Effector memory CD8-positive, alpha-beta T cell (primary cell): ENCODE measurements around the gene MIX23.
"Not testable (repeated sequence)": the region's sequence is repeated elsewhere in the genome, so short reads cannot be mapped to it uniquely, and the experiment has no call there.

Experiments used
- ATAC-seq: fragments of 150-1000 bp; cut with Tn5 transposase; replicated peaks from 2 replicates; pipeline ENCODE4 v1.10.0; 2021; ENCODE audit warnings: mild to moderate bottlenecking, moderate library complexity
- DNase-seq, 3 experiments: peaks; one replicate each; pipeline ENCODE4 v3.0.0; 2021
- H3K27ac Mint-ChIP-seq, 2 donors: one replicate each; pipeline ENCODE4 v1.8.0; 2022; ENCODE audit warnings: mild to moderate bottlenecking in 2 of 2, mixed read lengths in 2 of 2, moderate library complexity in 2 of 2
- H3K27me3 Mint-ChIP-seq, 2 donors: one replicate each; pipeline ENCODE4 v1.8.0; 2022; ENCODE audit warnings: mixed read lengths in 2 of 2
- H3K36me3 Mint-ChIP-seq: one replicate; pipeline ENCODE4 v1.8.0; 2022; ENCODE audit warnings: mild to moderate bottlenecking, moderate library complexity, mixed read lengths; ENCODE audit not compliant: insufficient read depth
- H3K4me1 Mint-ChIP-seq, 2 donors: one replicate each; pipeline ENCODE4 v1.8.0; 2022; ENCODE audit warnings: low read depth in 2 of 2, mixed read lengths in 2 of 2
- H3K4me3 Mint-ChIP-seq, 2 donors: one replicate each; pipeline ENCODE4 v1.8.0; 2022; ENCODE audit warnings: mild to moderate bottlenecking in 2 of 2, mixed read lengths in 2 of 2, moderate library complexity in 2 of 2
- H3K9me3 Mint-ChIP-seq, 2 donors: one replicate each; pipeline ENCODE4 v1.8.0; 2022; ENCODE audit warnings: mixed read lengths in 2 of 2

MIX23 gene

DNA sequence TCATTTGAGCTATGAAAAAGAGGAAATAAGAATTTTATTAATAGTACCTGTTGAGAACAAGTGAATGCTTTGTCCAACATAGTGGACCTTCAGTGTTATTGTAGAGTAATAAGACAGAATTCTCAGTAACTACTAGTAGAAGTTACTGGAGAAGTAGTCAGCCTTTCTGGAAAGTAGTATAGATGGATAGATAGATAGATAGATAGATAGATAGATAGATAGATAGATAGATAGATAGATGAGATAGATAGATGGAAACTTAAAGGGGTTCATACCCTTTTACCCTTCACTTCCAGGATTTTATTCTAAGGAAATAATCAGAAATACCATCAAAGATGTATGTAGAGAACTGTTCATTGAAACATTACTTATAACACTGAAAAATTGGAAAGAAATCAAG, 6.2 kb upstream of the MIX23 start:
- Mint-ChIP-seq H3K4me3 (no peak overlapping the region), H3K4me1 (peaks cover 6 to 7% of the 10 kb centered on the region in 2 donors), H3K36me3 (peaks cover 8% of the 10 kb centered on the region), H3K9me3 (no peaks in the 10 kb centered on the region), H3K27ac (no peak overlapping the region), H3K27me3 (no peaks in the 10 kb centered on the region)
- ATAC-seq (no peak), DNase-seq (no peak)

DNA sequence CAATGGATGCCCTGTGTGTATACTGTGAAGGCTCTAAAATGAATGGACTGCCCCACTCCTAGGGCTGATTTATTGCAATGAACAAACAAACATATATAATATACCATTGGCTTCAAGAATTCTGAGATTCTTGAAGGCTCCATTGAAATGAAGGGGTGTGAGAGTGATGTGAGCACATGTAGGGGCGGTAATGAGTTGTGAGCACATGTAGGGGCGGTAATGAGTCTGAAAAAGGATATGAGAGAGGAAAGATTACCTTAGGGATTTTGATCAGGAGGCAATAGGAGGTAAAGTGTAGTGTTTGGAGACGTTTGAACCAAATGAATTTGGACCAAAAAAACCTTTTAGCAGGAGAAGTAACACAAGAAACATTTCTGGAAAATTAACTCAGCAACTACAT, 4.7 kb upstream of the MIX23 start:
- no peaks in the 10 kb centered on the region for H3K27me3 Mint-ChIP-seq
- no peak overlapping the region for H3K27ac Mint-ChIP-seq
- H3K4me3 Mint-ChIP-seq = no peak overlapping the region
- H3K9me3 Mint-ChIP-seq = no peaks in the 10 kb centered on the region
- peaks cover 13 to 15% of the 10 kb centered on the region in 2 donors for H3K4me1 Mint-ChIP-seq
- no peak for DNase-seq
- no peak for ATAC-seq
- H3K36me3 Mint-ChIP-seq = peaks cover 18% of the 10 kb centered on the region

DNA sequence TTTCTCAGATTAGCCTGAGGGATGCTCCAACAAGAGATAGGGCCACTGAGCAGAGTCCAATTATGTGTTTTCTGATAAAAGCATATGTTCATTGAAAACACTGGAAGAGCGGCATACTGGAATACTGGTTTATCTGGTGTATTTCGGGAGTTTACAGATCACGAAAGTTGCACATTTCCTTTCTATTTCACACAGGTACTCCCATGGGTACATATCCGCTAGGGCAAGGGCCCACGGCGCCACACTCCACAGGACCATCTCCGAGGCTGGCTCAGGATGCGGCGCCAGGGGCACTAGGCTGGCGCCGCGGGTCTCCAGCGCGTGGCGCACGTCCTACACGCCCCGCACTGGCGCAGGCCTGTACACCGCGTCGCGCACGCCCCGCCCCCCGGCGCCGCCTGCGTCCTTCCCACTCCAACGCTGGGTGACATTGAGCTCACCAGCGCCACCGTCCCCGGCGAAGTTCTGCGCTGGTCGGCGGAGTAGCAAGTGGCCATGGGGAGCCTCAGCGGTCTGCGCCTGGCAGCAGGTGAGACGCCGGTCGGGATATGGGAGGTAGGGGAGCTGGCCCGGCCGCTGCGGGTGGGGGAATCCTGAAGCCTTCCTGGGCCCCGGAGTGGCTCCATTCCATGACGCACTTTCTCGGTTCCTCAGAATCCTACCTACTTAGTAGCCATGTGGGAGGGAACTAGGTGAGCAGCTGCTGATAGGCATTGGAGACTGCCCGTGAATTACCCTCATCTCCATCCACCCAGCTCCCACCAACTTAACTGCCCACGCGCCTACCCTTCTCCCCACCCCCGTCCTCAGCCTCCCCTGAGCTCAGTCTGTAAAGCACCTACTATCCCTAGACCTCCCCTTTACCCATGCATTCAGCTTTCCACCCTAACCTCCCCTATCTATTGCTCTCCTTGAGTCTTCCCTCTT, 1.0 kb upstream of the MIX23 start, which contains the start of gene FAM162A:
Gene FAM162A, plus strand, starts transcription at position 412 of the 927 bp plus-strand sequence. Its CDS starts 84 bp downstream, at position 496.
- H3K9me3 Mint-ChIP-seq = no peaks in the 10 kb centered on the region
- DNase-seq = peak; percentile 90 to 92 (median 92)
- peaks cover 17% of the 10 kb centered on the region for H3K36me3 Mint-ChIP-seq
- peak within 1 kb of the TSS; percentile 91 to 92 for H3K4me3 Mint-ChIP-seq
- peaks cover 18% of the 10 kb centered on the region in 2 donors for H3K4me1 Mint-ChIP-seq
- peak within 1 kb of the TSS; percentile 85 to 92 for H3K27ac Mint-ChIP-seq
- ATAC-seq = peak; percentile 93
- H3K27me3 Mint-ChIP-seq = no peaks in the 10 kb centered on the region

DNA sequence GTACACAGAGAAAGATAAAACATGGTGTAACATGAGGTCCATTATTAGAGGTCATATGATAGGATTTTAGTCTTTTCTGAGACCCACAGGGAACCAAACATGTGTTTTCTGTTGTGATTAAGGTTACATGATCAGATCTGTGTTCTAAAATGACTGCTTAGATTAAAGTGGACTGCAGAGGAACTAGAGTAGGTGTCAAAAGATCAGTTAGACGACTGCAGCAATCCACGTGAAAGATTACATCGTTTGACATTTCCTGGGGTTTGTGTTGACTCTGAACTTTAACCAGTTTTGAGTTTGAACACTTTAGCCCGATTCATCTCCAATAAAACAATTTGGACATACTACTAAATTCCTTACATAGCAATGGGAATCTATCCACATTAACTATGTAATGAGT, 5.1 kb downstream of the MIX23 start:
- ATAC-seq (no peak), DNase-seq (no peak)
- no peak overlapping the region for H3K27ac Mint-ChIP-seq
- peaks cover 2% of the 10 kb centered on the region for H3K36me3 Mint-ChIP-seq
- H3K4me1 Mint-ChIP-seq = peaks cover 8 to 9% of the 10 kb centered on the region in 2 donors
- no peaks in the 10 kb centered on the region for H3K9me3 Mint-ChIP-seq
- no peaks in the 10 kb centered on the region for H3K27me3 Mint-ChIP-seq
- H3K4me3 Mint-ChIP-seq = no peak overlapping the region

DNA sequence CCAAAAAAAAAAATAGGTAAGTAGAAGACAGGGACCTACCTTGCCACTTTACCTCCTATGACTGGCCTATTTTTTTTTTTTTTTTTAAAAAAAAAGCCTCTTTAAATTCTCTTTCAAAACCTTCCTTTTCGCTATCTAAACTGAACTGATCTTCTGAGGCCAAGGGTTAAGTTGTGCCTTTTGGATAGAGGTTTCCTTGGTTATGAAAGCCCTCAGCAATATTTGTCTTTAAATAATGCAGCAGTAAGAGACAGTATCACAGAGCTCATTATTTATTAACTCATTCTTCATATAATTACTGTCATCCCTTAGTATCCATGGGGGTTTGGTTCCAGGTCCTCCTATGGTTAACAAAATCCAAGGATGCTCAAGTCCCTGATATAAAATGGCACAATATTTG, 9.0 kb downstream of the MIX23 start:
- no peak overlapping the region for H3K27ac Mint-ChIP-seq
- no peaks in the 10 kb centered on the region for H3K27me3 Mint-ChIP-seq
- ATAC-seq (no peak), DNase-seq (no peak)
- peaks cover 0 to 3% of the 10 kb centered on the region in 2 donors for H3K4me1 Mint-ChIP-seq
- peaks cover 11% of the 10 kb centered on the region for H3K36me3 Mint-ChIP-seq
- no peak overlapping the region for H3K4me3 Mint-ChIP-seq
- H3K9me3 Mint-ChIP-seq = no peaks in the 10 kb centered on the region

DNA sequence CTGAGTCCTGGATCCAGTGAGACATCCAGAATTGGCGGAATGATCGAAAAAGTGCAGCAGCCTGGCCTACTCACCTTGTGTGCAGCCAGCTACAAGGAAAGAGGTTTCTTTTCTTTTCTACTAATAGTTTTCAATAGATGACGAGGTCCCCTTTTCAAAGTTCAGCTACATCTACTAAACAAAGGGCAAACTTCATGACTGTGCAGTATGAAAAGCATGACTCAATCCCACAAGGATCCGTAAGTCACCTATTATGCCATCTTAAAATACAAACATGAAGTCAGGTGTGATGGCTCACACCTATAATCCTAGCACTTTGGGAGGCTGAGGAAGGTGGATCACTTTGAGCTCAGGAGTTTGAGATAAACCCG, 16.7 kb downstream of the MIX23 start:
- H3K27ac Mint-ChIP-seq = no peak overlapping the region
- peaks cover 38% of the 10 kb centered on the region for H3K36me3 Mint-ChIP-seq
- no peak for ATAC-seq
- H3K9me3 Mint-ChIP-seq = no peaks in the 10 kb centered on the region
- no peaks in the 10 kb centered on the region for H3K27me3 Mint-ChIP-seq
- no peaks in the 10 kb centered on the region for H3K4me1 Mint-ChIP-seq
- no peak overlapping the region for H3K4me3 Mint-ChIP-seq
- DNase-seq = no peak

DNA sequence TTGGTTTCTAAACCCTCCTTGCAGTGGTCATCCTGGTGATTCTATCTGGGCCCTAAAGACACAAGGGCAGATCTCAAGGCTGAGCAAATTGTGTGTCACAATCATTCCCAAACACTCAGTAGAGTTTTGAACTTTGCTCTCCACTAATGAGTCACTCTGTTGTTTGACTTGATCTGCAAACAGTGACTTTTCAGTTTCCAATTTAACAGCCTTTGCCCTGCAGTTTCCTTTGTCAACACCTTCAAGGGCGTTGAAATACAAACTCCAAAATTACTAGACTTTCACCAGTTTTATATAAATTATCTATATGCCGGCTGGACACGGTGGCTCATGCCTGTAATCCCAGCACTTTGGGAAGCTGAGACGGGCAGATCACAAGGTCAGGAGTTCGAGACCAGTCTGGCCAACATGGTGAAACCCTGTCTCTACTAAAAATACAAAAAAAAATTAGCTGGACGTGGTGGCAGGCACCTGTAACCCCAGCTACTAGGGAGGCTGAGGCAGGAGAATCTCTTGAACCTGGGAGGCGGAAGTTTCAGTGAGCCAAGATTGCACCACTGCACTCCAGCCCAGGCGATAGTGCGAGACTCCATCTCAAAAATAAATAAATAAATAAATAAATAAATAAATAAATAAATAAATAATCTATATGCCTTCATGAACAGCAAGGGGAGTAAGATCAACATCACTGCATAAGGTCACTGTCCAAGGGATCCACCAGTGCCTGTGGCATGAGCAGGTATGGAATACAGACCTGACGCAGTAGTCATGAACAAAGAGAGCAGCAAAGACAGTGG, 17.3 kb downstream of the MIX23 start:
- not testable (repeated sequence) for ATAC-seq, H3K27me3 Mint-ChIP-seq, H3K4me1 Mint-ChIP-seq, H3K4me3 Mint-ChIP-seq, H3K27ac Mint-ChIP-seq, H3K9me3 Mint-ChIP-seq, DNase-seq
- peaks cover 40% of the 10 kb centered on the region for H3K36me3 Mint-ChIP-seq

DNA sequence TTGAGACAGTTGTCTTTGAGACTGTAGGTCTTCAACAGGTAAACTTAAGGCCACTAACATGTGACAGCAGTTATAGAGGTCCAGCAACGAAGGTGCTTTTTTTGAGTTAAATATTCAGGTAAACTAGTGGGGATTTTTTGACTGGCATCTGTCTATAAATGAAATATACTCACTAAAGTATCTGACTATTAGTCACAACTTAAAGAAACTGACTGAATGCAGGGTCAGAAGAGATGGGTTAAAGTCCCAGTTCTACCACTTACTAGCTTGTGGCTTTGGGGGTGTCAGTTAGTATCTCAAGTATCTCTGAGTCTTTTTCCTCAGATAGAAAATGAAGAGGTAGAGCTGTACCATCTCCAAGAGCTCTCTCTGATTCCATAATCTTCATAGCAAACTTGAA, 18.0 kb downstream of the MIX23 start:
- peaks cover 43% of the 10 kb centered on the region for H3K36me3 Mint-ChIP-seq
- ATAC-seq = no peak
- peak overlapping the region in 1 of 2 donors; percentile 71 for H3K27ac Mint-ChIP-seq
- H3K4me1 Mint-ChIP-seq = no peaks in the 10 kb centered on the region
- H3K27me3 Mint-ChIP-seq = no peaks in the 10 kb centered on the region
- DNase-seq = no peak
- no peak overlapping the region for H3K4me3 Mint-ChIP-seq
- no peaks in the 10 kb centered on the region for H3K9me3 Mint-ChIP-seq

DNA sequence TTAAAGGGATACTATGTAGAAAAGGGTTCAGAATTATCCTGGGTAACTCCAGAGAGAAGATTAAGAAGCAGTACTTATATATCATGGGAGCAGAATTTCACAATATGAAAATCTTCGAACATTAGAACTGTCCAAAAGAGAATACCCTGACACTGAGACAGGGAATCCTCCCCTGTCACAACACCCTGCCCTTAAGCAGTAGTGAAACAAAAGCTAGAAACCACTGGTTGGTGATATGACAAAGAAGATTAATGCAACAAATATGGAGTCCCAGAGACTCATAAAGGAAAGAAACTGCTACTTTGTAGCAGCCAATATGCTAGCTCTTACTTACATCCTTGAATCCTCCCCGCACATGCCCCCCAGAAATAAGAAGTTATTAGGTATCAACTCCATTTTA, 18.5 kb downstream of the MIX23 start:
- ATAC-seq = no peak
- peak overlapping the region in 1 of 2 donors; percentile 71 for H3K27ac Mint-ChIP-seq
- H3K4me3 Mint-ChIP-seq = no peak overlapping the region

DNA sequence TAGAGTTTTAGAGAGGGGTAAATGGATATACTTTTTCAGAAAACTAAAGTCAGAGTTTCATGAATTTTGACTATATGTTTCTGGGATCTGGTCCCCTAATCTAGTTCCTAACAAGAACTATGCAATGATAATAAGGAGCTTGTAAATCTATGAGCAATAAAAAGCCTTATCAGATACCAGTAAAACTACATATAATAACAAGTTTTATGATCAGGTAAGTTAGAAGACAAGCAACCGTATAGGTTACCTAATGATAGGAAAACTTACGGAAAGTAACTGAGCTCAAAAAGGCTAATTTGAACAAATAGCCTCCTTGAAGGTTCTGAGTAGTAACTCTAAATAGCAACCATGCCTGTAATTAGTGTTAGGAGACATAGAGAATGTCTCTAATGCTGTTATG, 21.0 kb downstream of the MIX23 start:
- H3K4me1 Mint-ChIP-seq = no peaks in the 10 kb centered on the region
- H3K4me3 Mint-ChIP-seq = no peak overlapping the region
- DNase-seq (no peak), ATAC-seq (no peak)
- no peaks in the 10 kb centered on the region for H3K27me3 Mint-ChIP-seq
- no peak overlapping the region for H3K27ac Mint-ChIP-seq
- no peaks in the 10 kb centered on the region for H3K9me3 Mint-ChIP-seq
- peaks cover 39% of the 10 kb centered on the region for H3K36me3 Mint-ChIP-seq

More for the DNA sequence above, 18.5 kb downstream of the MIX23 start:
- peaks cover 44% of the 10 kb centered on the region for H3K36me3 Mint-ChIP-seq
- H3K4me1 Mint-ChIP-seq = no peaks in the 10 kb centered on the region
- H3K27me3 Mint-ChIP-seq = no peaks in the 10 kb centered on the region
- DNase-seq = no peak
- no peaks in the 10 kb centered on the region for H3K9me3 Mint-ChIP-seq

DNA sequence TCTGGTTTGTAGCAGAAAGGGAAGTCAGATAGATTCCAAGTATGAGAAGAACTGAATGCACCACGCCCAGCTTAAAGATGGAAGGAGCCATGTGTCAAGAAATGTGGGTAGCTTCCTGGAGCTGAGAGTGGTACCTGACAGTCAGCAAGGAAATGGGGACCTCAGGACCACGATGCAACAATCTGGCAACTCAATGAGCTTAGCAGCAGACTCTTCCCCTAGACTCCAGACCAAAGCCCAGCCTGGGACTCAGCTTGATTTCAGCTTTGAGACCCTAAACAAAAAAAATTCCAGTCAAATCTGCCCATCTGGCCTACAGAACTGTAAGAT, 24.4 kb downstream of the MIX23 start:
- Mint-ChIP-seq H3K27ac (no peak overlapping the region), H3K4me3 (no peak overlapping the region), H3K36me3 (peaks cover 19% of the 10 kb centered on the region), H3K27me3 (no peaks in the 10 kb centered on the region), H3K9me3 (no peaks in the 10 kb centered on the region), H3K4me1 (no peaks in the 10 kb centered on the region)
- no peak for ATAC-seq
- no peak for DNase-seq

DNA sequence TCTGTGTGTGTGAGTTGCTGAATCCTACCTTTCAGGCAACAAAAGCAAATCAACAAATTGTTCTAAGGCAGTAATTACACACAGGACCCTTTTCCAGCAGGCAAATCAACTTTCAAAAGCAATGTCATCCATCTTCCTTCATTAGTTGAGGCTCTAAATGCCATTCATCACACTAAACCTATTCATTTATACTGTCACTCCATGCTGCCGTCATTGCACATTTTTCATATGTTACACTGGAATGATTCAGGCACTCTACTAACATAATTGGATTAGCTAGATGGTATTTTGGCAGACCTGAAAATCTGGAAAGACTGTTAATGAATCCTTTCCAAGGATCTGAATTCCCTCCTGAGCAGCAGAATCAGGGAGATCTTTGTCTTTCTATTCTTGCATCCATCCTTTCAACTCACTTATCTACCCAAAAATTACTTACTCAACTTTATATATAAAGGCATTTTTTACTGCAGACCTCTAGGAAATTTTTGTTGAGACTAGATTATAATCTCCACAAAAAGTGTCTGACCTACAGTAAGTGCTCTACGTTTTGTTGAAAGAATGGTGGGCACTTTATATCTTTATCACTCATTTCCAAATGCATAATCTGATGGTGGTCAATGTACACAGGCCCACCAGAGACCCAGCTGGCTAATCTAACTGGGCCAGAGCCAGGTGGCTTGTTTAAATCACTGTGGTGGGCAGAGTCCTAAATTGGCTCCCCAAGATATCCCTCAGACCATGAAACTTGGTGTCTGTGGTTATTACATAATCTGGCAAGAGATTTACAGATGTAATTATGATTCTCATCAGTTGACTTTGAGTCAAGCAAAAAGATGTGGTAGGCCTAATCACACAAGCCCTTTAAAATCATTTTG, 25.0 kb downstream of the MIX23 start:
- ATAC-seq (no peak), DNase-seq (no peak)
- Mint-ChIP-seq H3K36me3 (peaks cover 19% of the 10 kb centered on the region), H3K27ac (no peak overlapping the region), H3K9me3 (no peaks in the 10 kb centered on the region), H3K4me1 (no peaks in the 10 kb centered on the region), H3K4me3 (no peak overlapping the region), H3K27me3 (no peaks in the 10 kb centered on the region)

DNA sequence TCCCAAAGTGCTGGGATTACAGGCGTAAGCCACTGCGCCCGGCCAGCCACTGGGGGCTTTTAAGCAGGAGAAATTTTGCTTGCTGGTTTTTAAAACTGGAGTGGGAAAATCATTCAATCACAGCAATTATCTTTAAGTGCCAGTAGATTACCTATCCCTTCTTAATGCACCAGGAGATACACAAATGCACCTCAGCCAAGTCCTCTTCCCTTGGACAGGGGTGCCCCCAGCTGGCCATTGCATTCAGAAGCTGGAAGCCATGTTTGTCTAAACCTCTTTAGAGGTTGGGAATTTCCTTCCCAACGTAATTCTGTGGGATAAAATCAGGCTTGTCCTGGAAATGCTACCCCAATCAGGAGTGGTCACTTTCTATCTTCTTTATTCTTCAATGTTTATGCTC, 26.6 kb downstream of the MIX23 start:
- ATAC-seq (no peak), DNase-seq (no peak)
- no peaks in the 10 kb centered on the region for H3K27me3 Mint-ChIP-seq
- H3K27ac Mint-ChIP-seq = no peak overlapping the region
- H3K9me3 Mint-ChIP-seq = no peaks in the 10 kb centered on the region
- H3K36me3 Mint-ChIP-seq = peaks cover 14% of the 10 kb centered on the region
- H3K4me3 Mint-ChIP-seq = no peak overlapping the region
- H3K4me1 Mint-ChIP-seq = no peaks in the 10 kb centered on the region
